IPS DF 4.7 (cell line): Measurements from ENCODE around the gene CDC42SE1.
"Not testable (repeated sequence)": the region's sequence is repeated elsewhere in the genome, so short reads cannot be mapped to it uniquely, and the experiment has no call there.

Experiments used
- DNase-seq: peaks from one replicate; pipeline ENCODE4 v3.0.0-alpha.2; 2013; ENCODE audit warnings: low spot score; ENCODE audit errors: extremely low read depth

CDC42SE1 gene, protein sequence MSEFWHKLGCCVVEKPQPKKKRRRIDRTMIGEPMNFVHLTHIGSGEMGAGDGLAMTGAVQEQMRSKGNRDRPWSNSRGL

DNA sequence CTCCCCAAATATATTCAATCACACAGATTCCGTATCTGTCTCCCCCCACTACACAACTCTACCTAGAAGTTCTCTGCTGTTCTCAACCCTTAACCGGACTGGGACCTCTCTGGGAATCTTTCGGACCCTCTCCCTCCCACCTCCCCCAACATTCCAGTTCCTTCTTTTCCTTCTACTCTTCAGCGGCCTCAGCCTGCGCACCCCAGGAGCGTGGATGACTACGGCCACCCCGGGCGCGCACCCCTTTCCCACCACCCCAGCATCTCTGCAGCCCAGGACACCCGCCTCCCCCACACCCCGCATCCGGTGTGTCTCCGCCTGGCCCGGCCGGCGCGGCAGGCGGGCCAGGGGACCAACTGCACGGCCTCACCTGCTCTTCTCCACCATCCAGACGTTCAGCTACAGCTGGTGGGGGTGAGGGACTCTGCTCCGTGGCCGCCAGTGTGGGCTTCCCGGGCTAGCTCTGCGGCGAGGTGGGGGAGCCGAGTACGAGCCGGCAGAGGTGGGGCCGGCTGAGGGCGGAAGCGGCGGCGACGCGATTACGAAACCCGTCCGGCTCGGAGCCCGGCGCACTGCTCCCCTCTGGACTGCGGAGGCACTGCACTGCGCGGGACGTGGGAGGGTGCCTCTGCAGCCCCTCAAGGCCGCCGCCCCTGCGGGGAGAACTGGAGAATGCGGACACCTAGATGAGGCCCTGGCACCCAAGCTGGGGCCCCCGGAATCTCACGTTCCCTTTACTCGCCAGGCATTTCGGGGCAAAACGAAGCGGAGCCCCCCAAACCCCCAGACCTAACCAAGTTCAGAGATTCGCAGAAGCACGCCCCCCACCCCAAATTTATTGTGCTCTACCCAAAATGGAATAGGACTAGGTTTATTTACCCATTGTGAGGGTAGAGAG, at the start of gene CDC42SE1:
Gene CDC42SE1 (minus strand): TSS at position 514 of the 898 bp plus-strand sequence. CDS start 3,892 bp downstream, outside the sequence.
- no peak for DNase-seq

DNA sequence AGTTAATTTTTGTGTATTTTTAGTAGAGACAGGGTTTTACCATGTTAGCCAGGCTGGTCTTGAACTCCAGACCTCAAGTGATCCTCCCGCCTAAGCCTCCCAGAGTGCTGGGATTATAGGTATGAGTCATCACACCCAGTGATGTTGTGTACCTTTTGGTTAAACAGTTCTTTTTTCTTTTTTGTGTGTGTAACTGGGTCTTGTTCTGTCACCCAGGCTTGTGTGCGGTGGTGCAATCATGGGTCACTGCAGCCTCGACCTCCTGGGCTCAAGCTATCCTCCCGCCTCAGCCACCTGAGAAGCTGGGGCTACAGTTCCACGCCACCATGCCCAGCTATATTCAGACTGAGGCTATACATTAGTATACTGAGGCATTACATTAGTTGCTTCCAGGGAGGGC, 48.9 kb upstream of the CDC42SE1 start:
- DNase-seq, result no peak

DNA sequence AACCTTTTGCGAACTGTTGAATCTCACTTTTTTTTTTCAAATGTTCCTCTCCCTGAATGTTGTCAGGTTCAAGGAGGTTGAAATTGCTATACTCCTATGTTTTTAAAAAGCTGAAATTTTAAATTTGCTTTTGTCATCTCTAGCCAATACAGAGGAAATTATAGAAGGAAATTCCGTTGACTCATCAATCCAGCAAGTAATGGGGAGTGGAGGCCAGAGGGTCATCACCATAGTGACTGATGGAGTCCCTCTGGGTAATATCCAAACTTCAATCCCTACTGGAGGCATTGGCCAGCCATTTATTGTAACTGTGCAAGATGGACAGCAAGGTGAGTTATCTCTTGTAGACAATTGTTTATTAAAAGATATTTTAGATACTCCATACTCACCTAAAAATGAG, 47.5 kb upstream of the CDC42SE1 start:
- DNase-seq, result no peak

DNA sequence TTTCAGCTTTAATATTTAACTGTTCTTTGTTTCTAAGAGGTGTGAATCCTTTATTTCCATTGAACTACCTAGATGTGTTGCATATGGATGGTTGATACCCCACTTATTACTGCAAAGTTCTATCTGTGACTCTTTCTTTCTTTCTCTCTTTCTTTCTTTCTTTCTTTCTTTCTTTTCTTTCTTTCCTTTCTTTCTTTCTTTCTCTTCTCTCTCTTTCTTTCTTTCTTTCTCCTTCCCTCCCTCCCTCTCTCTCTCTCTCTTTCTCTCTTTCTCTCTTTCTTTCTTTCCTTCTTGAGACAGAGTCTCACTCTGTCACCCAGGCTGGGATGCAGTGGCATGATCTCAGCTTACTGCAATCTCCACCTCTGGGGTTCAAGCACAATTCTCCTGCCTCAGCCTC, 45.2 kb upstream of the CDC42SE1 start:
- DNase-seq, result no peak

DNA sequence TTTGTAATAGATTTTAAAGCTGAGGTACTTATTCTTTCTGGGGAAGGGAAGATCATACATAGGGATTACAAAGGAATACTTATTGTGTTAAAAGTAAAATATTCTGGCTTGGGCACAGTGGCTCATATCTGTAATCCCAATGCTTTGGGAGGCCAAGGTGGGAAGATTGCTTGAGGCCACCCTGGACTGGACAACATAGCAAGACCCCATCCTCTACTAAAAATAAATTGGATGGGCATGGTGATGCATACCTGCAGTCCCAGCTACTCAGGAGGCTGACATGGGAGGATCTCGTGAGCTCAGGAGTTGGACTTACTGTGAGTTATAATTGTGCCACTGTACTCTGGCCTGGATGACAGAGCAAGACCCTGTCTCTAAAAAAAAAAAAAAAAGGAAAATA, 38.7 kb upstream of the CDC42SE1 start:
- DNase-seq, result no peak

DNA sequence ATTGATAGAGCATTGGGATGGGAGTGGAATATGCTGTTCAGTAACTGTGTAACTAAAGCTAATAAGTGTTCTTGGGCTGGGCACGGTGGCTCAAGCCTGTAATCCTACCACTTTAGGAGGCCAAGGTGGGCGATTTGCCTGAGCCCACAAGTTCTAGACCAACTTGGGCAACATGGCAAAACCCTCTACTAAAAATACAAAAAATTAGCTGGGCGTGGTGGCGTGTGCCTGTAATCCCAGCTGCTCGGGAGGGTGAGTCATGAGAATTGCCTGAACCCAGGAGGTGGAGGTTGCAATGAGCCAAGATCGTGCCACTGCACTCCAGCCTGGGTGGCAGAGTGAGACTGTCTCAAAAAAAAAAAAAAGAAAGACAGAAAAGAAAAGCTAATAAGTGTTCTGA, 38.0 kb upstream of the CDC42SE1 start:
- not testable (repeated sequence) for DNase-seq

DNA sequence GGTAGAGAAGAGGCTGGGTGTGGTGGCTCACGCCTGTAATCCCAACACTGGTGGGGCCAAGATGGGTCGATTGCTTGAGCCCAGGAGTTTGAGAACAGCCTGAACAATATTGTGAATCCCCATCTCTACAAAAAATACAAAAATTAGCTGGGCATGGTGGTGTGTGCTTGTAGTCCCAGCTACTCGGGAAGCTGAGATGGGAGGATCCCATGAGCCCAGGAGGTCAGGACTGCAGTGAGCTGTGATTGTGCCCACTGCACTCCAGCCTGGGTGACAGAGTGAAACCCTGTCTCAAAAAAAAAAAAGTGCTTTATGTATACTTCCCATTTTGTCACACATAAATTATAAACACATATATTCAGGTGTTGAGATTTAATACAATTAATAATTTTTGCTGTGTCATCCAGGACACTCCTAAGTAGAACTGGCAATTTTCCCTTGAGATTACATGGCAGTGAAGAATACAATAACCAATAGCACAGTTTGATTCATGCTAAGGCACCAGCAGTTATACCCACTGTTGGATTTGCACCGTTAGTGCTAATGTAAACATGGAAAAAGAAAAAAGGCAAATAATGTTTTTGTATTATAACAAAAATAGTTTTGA, 26.6 kb upstream of the CDC42SE1 start:
- no peak for DNase-seq

DNA sequence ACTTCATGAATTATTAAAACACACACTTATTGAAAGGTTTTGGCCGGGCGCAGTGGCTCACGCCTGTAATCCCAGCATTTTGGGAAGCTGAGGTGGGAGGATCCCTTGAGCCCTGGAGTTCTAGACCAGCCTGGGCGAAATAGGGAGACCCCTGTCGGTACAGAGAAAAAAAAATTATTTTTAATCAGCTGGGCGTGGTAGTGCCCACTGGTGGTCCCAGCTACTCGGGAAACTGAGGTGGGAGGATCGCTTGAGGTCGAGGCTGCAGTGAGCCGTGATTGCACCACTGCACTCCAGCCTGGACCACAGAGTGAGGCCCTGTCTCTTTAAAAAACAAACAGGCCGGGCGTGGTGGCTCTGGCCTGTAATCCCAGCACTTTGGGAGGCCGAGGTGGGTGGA, 12.8 kb upstream of the CDC42SE1 start:
- no peak for DNase-seq

DNA sequence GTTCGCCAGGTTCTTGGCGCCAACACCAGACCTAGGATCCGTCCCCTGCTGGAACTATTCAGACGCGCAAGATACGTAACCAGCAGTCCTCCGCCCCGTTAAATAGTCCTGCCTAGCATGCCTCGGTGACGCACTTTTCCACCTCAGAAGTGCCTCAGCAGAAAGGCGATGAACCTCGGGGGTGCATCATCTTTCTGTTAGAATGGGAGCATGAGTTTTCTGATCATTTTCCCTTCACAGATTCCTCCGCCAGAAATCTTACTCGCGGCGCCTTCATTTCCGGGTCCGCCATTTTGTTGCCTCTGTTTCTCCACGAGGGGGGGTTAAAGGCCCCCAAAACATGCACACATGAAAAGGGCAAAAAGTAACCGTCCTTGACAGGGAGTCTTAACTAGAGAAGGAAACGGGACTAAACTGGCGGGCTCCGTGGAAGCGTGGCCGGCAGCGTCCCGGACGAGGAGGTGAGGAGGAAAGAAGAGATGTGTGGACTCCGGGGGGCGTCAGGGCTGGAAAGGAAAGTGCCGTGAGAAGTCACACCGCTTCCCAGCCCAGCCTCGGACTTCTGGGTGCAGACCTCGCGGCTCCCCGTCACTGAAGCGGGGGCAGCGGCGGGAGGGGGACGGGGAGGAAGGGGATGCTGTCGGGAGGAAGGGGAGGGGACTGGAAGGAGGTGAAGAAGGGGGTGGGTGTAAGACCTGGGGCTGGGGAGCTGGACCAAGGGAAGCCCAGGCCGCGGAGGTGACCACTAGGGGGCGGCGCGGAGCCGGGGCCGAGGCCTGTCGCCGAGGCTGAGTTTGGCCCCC, 11.3 kb upstream of the CDC42SE1 start, which contains the start of gene GABPB2:
Gene GABPB2 (plus strand): TSS at position 288 of the 803 bp plus-strand sequence. CDS start 17,429 bp downstream, outside the sequence.
- DNase-seq, result peak; percentile 62

DNA sequence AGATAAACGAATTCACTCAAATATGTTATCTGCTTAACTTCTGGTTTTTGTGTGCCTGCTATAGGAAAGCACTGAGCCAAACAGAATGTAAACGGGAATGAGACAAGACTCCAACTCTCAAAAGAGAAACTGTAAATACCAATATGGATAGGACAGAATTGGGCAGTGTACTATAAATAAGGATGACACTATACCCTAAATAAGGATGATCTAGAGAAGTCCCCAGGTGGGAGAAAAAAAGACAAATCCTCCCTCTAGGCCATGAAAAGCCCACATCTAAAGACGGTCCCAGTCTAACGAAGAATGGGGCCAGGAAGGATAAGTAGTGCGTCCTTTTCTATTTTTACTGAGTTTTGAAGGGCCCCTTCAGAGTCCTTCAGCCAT, 9.7 kb upstream of the CDC42SE1 start:
- no peak for DNase-seq

DNA sequence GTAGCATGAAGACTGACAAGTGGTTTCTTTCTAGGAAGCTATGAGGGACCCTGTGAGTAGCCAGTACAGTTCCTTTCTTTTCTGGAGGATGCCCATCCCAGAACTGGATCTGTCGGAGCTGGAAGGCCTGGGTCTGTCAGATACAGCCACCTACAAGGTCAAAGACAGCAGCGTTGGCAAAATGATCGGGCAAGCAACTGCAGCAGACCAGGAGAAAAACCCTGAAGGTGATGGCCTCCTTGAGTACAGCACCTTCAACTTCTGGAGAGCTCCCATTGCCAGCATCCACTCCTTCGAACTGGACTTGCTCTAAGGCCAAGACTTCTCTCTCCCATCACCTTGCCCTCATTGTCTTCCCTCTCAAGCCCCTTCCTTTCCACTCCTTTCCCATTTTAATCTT, 7.8 kb upstream of the CDC42SE1 start:
- DNase-seq, result no peak

DNA sequence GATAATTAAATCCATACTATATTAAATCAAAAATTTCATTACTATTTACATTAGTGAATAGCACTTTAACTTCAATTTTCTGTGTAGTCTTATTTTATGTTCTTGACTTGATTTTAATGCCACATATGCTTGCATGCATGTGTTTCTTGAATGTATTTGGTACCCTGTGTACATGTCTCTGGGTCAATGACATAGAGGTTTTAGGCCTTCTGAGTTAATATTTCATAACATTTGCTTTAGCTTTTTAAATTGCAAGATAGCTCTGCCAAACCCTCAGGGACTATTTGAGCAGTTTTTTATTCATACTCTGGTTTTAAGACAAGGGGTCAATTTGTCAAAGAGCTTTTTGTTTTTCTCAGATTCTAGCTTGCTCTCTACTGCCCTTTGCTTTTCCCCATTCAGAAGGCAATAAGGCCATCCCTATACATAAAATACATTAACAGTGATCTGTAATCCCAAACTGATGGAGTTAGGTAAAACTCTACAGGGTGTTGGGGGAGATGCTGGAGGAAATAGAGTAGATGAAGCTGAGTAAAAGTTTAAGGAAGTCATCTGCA, 5.7 kb upstream of the CDC42SE1 start:
- no peak for DNase-seq

DNA sequence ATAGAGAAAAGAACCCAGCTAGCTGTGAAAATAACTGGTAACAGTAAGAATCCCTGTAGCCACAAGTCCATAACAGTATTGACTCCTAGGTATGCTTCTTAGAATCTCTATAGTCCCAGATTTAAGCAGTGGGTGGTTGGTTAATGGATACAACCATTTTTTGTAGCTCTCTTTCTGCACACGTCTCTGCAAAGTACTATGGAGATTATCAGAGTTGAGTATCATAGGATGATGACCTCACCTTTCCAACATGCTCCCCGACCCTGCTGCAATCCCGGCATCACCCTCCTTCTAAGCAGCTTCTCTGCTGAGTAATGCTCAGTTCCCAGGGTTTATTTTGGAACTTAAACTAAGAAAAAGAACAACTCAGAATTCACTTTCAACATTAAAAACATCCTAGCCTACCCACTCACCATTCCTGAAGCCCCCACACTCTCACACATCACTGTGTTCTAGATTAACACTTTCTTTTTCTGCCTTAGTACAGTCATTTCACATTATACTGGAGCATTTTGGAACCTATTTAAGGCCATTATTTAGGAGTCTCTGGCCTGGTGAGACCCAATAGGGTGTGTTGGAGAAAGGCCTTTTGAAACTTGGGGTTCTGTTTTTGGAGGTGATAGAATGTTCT, 3.4 kb upstream of the CDC42SE1 start:
- DNase-seq, result no peak

DNA sequence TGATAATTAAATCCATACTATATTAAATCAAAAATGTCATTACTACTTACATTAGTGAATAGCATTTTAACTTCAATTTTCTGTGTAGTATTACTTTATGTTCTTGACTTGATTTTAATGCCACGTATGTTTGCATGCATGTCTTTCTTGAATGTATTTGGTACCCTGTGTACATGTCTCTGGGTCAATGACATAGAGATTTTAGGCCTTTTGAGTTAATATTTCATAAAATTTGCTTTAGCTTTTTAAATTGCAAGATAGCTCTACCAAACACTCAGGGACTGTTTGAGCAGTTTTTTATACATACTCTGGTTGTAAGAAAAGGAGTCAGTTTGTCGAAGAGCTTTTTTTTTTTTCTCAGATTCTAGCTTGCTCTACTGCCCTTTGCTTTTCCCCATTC, 2.3 kb upstream of the CDC42SE1 start:
- no peak for DNase-seq

DNA sequence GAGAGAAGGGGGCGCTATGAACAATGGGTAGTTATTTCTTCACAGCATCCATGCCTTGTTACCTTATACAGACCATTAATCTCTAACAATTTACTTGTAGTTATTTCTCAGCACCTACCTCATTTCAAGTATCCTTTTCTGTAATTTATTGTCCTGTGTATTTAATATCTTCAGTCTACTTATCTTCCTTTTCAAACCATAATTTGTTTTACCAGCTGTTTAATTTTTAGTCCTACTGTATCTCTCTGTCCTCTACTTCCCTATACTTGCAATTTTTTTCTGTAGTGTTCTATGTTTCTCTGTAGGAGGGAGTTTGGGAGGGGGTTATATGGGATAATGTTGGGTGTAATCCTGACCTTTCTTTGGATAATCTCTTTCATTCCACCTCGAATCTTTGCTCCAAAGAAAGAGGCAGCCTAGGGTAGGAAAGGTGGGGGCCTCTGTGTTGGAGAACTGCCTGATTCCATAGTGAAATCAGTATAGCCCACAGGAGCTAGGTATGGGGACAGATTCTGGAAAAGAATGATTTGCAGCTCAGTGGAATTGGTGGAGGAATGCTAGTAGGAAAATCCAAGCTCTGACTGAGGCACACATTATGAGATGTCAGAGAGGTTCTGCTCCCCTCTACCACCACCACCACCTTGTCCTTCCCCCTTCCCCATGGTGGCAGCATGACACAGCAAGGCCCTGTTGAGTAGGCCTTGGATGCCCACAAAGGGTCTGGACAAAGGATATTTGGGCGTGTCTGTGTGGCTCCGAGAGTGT, 1.4 kb upstream of the CDC42SE1 start:
- no peak for DNase-seq

DNA sequence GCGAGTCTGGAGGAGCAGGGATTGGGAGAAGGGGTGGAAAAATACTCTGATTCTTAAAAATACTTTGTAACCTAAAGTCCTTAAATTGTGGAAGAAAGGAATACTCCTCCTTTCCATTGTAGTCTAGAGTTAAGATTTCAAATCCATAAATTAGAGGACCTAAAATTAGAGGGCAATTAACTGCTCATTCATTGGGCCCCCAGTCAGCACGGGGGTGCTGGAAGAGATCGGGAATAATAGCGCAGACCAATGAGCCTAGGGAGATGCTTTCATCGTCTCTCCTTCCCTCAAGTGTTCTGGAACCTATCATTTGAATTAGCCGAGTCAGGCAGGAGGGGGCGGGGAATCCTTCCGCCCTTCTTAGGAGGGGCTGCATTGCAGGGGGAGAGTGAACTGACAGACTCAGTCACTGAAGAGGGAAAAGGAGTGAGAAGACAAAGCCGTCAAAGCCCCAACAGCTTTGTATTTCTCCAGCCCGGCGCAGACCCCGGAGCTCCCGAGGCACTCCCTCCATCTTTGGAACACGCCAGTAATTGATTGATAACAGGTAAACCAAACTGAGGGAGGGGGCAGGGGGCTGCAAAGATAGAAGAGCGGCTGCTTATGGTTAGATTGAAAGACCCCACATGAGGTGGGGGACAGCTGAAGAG, 710 bp upstream of the CDC42SE1 start, which contains the start of gene MLLT11:
Gene MLLT11 (plus strand): TSS at position 391 of the 650 bp plus-strand sequence. CDS start 6,828 bp downstream, outside the sequence.
- DNase-seq, result peak; percentile 75

DNA sequence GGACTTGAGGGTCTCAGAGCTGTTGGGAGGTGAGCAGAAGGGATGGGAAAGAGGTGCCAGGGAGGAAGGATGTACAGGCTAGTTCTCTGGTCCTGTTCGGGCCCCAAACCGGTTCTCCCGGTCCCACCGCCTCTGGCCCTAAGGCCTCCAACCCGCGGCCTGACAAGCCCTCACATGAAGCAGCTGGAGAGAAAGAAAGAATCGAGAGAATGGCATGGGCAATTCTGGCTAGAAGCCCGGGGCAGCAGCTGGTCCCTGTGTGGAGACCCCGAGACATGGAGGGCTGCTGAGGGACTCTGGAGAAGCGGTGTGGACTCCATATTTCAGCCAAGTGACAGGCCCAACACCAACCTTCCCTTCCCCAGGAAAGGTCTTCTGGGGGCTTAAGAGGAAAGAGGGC, 730 bp downstream of the CDC42SE1 start:
- DNase-seq, result no peak

DNA sequence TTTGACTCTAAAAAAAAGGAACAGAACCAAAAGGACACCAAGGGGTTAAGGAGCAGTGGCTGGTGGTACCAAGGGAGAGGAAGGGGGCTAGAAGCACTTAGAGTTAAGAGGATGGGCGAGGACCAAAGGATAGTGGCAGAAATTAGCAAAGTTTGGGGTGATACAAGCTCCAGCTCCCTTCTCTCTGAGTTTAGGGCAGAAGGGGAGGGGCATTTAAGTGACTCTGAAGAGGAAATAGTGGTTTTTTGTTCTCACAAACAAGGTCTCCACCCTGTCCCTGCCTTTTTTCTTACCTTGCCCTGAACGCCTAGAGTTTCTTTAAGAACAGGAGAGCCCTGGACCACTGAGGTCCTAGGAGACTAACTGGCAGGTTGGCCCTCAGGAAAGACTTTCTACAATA, 3.3 kb downstream of the CDC42SE1 start:
- no peak for DNase-seq

DNA sequence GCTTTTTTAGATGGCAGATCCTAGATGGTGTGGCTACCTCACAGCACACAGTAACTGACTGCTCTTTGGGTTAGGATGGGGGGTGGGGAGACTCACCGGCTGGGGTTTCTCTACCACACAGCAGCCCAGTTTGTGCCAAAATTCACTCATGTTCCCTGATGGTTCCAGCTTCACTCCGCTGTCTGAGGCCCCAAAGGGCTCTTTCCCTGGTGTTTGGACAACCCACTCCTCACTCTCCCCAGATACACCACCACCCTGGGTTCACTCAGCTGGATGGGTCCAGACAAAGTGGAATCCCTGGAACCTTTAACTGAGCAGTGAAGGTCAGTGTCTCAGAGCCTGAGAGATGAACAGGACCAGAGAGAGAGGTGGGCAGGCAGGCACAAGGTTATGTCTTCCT, 3.8 kb downstream of the CDC42SE1 start:
- DNase-seq, result no peak
